NCI-H345 treated with DMSO at 0.1 percent for 48 hours (cell line): ENCODE data around the gene SF3B2.
"Not testable (repeated sequence)": the region's sequence is repeated elsewhere in the genome, so short reads cannot be mapped to it uniquely, and the experiment has no call there.

Experiments used
- DNase-seq: peaks from one replicate; lab custom pipeline; 2025; ENCODE audit not compliant: unreplicated experiment; lab: John Stamatoyannopoulos, UW

Gene SF3B2

GRCh38 chr11:66072518-66072917, 20.4 kb downstream of the SF3B2 start:
- DNase-seq = no peak

DNA sequence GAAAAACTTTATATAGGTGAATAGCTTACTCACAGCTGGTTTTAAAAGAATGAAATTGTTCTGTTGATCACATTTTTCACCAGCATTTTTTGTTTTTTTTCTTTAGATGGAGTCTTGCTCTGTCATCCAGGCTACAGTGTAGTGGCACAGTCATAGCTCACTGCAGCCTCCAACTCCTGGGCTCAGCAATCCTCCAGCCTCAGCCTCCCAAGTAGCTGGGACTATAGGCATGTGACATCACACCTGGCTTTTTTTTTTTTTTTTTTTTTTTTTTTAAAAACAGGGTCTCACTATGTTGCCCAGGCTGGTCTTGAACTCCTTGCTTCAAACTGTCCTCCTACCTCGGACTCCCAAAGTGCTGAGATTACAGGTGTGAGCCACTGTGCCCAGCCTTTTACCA, 21.5 kb downstream of the SF3B2 start:
- DNase-seq = no peak

- DNase-seq = no peak
These were observed 23.1 kb downstream of the SF3B2 start for GRCh38 chr11:66075273-66075672.

DNA sequence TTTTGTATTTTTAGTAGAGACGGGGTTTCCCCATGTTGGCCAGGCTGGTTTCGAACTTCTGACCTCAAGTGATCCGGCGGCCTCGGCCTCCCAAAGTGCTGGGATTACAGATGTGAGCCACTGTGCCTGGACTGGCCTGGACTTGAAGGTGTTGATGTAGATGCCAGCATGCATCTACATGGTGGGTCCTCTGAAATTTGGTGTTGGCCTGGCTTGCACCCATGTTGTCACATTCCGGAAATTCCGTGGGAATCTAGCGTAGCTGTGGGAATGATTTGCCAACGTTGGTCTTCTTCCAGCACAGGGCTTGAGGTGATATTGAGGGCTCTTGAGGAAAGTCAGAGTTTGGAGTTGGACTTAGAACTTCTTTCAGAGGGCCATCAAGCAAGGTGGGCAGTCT, 24.4 kb downstream of the SF3B2 start:
- DNase-seq = no peak

- DNase-seq = no peak
These were observed 25.8 kb downstream of the SF3B2 start for GRCh38 chr11:66077927-66078326.

DNA sequence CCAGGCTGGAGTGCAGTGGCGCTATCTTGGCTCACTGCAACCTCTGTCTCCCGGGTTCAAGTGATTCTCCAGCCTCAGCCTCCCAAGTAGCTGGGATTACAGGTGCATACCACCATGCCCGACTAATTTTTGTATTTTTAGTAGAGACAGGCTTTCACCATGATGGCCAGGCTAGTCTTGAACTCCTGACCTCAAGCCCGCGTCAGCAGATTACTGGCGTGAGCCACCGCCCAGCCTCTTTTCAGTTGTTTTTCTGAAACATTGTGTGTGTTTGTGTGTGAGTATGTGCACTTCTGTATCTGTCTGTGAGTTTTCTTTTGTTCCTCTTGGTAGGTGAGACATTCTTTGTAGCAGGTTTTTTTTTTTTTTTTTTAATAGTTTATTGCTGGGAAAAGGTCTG, 26.8 kb downstream of the SF3B2 start:
- not testable (repeated sequence) for DNase-seq

DNA sequence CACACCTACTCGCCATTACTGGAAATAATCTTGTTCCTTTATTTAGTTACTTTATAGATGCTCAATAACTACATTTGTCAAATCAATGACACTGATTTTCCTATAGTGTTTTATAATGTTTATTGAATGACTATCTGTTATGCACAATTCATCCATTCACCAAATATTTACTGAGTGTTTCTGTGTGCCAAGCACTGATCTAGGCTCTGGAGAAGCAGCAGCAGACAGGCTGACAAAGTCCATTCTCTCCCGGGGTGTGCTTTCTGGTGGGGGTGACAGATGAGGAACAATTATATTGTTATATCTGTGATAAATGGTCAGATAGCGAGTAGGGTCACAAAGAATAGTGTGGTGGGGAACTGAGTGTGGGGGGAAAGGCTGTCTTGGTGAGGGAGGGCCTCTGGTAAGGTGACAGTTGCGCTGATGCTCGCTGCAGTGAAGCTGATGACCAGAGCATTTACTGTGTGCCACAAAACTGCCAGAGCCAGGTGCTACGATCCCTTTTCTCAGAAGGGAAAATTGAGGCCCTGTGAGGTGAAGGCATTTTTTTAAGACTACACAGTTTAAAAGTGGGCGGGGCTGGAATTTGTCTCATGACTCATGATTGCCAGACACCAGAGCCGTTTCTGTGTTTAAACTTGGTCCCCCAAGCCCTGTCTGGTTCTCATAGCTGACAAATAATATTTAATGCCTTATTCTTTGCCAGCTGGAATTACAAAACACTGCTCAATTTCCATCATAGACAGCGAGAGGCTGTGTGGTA, 28.1 kb downstream of the SF3B2 start:
- no peak for DNase-seq

- DNase-seq = no peak
These were observed 29.3 kb downstream of the SF3B2 start for GRCh38 chr11:66081505-66081904.

- DNase-seq = peak; percentile 71
These were observed 31.0 kb downstream of the SF3B2 start for GRCh38 chr11:66082946-66083698.

GRCh38 chr11:66083767-66084166, 31.6 kb downstream of the SF3B2 start:
- no peak for DNase-seq

- DNase-seq = no peak
These were observed 32.8 kb downstream of the SF3B2 start for GRCh38 chr11:66084821-66085475.

GRCh38 chr11:66087148-66087908, 35.2 kb downstream of the SF3B2 start:
- DNase-seq = no peak

DNA sequence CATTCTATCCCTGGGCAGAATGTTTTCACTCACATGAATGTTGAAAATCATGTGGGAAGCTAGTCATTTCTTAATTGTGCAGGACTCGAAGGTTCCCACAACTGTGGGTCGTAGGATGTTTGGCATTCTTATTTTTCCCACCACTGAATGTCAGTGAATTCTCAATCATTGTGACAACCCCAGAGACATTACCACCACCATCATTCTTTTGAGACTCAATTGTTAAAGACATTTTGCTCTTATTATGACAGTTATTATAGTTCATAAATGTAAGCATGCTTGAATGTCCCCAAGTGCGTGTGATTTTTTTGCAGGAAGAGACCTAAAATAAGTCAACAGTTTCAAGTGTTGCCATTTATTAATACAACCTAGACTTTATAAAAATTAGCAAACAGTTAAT, 36.9 kb downstream of the SF3B2 start:
- DNase-seq = no peak

GRCh38 chr11:66090288-66090687, 38.1 kb downstream of the SF3B2 start:
- DNase-seq = no peak

DNA sequence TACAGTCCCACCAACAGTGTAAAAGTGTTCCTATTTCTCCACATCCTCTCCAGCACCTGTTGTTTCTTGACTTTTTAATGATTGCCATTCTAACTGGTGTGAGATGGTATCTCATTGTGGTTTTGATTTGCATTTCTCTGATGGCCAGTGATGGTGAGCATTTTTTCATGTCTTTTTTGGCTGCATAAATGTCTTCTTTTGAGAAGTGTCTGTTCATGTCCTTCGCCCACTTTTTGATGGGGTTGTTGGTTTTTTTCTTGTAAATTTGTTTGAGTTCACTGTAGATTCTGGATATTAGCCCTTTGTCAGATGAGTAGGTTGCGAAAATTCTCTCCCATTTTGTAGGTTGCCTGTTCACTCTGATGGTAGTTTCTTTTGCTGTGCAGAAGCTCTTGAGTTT, 40.0 kb downstream of the SF3B2 start:
- not testable (repeated sequence) for DNase-seq

DNA sequence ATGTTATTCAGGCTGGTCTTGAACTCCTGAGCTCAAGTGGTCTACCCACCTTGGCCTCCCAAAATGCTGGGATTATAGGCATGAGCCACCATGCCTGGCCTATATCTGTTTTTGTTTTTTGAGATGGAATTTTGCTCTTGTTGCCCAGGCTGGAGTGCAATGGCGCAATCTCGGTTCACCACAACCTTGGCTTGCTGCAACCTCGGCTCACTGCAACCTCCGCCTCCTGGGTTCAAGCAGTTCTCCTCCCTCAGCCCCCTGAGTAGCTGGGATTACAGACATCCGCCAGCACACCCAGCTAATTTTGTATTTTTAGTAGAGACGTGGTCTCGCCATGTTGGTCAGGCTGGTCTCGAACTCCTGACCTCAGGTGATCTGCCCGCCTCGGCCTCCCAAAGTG, 47.6 kb downstream of the SF3B2 start:
- not testable (repeated sequence) for DNase-seq

- no peak for DNase-seq
These were observed 48.3 kb downstream of the SF3B2 start for GRCh38 chr11:66100272-66101065.

GRCh38 chr11:66101066-66101464, 48.9 kb downstream of the SF3B2 start:
- no peak for DNase-seq

GRCh38 chr11:66104057-66104638, 52.0 kb downstream of the SF3B2 start:
- DNase-seq = no peak
